Nucleus accumbens (tissue), 56 donors: Measurements from ENCODE around the gene MBTPS1.

Experiments used
- DNase-seq, 56 donors: peaks; one replicate each; lab custom pipeline; 2025; lab: John Stamatoyannopoulos, UW

MBTPS1 gene

GRCh38 chr16:84056933-84057332, 59.8 kb downstream of the MBTPS1 start:
- DNase-seq = no peak

- DNase-seq = no peak
Observed at GRCh38 chr16:84055801-84056634, 60.7 kb downstream of the MBTPS1 start.

DNA sequence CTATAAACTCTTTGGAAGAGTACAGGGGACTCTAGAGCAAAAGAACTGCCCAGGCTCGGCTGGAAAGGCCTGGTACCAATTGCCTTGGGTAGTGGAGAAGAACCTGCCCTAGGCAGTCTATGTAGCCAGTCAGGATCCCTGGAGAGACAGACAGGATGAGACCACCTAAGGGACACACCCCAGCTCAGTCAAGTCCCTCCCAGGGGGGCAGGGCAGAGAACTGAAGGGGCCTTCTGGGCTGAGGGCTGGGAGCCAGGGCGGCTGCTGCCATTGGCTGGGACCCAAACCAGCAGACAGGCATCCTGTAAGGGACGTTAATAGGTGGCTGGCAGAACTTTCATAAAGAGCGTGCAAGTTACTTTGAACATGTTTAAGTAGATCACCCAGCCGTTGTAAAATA, 61.4 kb downstream of the MBTPS1 start:
- DNase-seq = peak in 1 of 56 donors; percentile 13

GRCh38 chr16:84054916-84055315, 61.8 kb downstream of the MBTPS1 start:
- DNase-seq = no peak

DNA sequence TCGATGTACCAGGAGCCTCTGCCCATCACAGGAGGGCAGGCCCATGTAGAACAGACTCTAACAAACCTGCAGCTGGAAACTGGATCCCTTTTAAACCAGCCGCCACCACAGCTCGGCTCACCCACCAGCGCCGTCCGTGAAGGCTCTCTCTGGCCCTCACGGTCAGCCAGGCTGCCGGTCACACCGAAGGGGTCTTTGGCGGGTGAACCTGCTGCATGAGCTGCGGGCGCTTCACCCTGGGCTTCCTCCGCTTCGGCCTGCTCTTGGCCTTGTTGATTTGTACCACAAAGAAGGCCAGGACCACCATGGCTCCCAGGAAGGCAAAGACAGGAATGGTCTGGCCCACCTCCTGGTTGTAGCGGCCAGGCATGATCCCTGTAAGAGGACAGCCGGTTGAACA, 62.5 kb downstream of the MBTPS1 start:
- DNase-seq = no peak

DNA sequence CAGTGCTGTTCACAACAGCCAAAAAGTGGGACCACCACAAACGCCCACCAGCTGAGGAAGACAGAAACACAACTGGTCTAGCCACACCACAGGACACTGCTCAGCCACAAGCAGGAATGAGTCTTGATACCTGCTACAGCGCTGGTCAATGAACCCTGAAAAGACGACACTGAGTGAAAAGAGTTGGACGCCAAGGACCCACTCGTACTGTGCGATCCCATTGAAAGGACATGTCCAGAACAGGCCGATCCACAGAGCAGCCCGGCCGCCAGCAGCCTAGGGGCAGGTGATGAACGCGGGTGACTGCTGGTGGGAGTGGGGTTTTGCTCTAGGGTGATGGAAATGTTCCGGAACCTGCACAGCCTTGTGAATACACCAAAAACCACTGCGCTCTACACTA, 63.5 kb downstream of the MBTPS1 start:
- DNase-seq = no peak

GRCh38 chr16:84052071-84052622, 64.6 kb downstream of the MBTPS1 start:
- no peak for DNase-seq

GRCh38 chr16:84050316-84050715, 66.4 kb downstream of the MBTPS1 start:
- DNase-seq = no peak

DNA sequence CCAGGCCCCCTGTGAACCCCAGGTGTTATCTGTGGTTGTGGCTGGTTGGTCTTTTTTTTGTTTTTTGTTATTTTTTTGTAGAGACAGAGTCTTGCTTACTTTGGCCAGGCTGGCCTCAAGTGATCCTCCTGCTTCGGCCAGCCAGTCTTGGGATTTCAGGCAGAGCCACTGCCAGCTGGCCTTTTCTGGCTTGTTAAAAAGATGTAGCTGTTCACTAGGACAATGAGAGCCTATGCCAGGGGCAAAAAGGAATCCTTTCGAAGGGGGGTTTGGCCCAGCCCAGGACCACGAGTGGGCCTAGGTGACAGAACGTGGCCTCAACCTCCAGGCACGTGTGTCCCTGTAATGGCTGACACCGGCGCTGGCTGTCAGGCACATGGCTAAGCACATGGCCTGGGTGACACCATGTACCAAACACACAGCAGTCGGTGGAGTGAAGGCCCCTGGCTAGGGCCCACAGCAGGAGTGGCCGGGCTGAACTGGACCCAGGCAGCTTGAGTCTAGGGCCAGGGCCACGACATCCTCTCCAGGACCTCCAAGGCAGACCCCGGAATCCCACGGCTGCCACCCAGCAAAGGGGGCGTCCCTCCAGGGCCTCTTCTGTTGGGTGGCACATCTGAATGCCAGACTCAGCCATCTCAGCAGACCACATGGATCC, 67.2 kb downstream of the MBTPS1 start:
- peak in 4 of 56 donors; percentile 16 to 34 (median 28) for DNase-seq

GRCh38 chr16:84048871-84049270, 67.9 kb downstream of the MBTPS1 start:
- DNase-seq = no peak

- no peak for DNase-seq
Observed at GRCh38 chr16:84048270-84048669, 68.5 kb downstream of the MBTPS1 start.

DNA sequence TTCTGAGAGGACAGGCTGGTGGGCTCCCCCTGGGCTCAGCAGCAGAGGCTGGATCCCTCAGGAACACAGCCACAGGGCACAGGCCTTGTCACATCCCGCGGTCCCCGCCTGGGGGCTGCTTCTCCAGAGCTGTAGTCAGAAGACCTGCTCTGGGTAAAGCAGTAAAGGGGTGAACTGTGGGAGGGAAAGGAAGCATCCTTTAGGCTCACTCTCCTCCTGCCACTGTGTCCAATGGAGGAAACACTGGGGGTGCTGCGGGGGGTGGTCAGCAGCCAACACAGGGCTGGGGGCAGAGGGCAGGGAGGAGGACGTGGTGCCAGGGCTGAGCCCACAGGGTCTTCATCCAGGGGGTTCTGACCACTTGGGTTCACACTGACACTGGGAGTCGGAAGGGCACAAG, 69.1 kb downstream of the MBTPS1 start:
- DNase-seq = no peak

DNA sequence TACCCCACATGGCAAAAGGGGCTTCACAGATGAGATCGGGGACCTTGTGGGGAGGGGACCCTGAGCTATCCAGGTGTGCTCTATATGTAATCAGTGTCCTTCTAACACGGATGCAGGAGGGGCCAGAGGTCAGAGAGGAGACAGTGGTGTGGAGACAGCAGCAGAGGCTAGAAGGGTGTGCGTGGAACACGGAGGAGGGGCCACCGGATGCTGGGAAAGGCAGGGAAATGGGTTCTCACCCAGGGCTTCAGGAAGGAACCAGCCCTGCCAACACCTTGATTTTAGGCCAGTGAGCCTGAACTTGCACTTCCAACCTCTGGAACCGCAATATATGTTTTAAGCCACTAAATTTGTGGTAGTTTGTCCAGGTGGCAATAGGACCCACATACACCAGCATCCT, 69.5 kb downstream of the MBTPS1 start:
- DNase-seq = no peak

GRCh38 chr16:84045818-84046470, 70.8 kb downstream of the MBTPS1 start:
- DNase-seq = no peak

DNA sequence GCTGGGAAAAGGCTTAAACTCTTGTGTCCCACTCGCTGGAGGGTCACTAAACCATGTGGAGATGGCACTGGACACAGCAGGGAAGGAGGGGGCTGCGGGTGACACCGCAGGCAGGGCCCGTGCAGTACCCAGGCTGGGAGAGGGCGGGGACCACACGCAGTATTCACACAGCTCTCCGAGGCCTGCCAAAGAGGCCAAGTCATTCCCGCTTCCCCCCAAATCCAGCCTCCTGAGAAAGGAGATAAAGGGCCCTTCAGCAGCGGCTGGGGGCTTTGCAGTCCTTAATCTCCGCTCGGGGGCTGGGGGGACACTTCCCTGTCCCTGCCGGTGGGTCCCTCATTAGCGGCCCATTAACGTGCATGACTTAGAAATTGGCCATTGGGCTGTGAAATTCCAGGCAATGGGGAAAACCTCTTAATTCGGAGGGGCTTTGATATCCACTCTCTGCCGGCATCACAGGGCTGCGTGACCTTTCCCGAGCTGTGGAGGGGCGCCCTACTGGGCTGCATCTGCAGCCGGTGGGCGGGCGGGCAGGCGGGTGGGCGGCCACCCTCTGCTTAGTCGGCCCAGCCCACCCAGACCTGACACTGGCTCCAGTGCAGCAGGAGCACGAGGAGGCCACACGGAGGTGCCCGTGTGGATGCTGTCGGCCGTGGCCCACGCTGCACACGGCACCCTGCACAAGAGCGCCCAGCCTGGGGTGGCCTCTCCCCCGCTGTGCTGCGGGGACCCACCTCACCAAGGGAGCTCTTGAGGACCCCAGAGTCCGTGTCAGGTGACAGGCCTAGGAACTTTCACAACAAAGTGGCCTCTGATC, 71.5 kb downstream of the MBTPS1 start:
- no peak for DNase-seq

DNA sequence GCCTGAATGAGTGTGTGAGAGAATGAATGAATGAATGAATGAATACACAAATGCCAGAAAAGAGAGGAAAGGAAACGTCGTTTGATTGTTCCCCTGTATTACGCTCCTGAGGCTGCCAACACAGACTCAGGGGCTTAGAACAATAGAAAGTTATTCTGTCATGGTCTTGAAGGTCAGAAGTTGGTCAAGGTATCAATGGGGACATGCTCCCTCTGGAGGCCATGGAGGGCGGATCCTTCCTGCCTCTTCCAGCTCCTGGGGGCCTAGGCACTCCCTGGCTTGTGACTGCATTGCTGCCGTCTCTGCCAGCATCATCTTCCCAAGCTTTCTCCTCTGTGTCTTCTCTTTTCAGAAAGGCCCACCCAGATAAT, 72.6 kb downstream of the MBTPS1 start:
- DNase-seq = no peak

GRCh38 chr16:84043486-84044117, 73.1 kb downstream of the MBTPS1 start:
- DNase-seq = peak in 5 of 56 donors; percentile 9 to 39 (median 18)

DNA sequence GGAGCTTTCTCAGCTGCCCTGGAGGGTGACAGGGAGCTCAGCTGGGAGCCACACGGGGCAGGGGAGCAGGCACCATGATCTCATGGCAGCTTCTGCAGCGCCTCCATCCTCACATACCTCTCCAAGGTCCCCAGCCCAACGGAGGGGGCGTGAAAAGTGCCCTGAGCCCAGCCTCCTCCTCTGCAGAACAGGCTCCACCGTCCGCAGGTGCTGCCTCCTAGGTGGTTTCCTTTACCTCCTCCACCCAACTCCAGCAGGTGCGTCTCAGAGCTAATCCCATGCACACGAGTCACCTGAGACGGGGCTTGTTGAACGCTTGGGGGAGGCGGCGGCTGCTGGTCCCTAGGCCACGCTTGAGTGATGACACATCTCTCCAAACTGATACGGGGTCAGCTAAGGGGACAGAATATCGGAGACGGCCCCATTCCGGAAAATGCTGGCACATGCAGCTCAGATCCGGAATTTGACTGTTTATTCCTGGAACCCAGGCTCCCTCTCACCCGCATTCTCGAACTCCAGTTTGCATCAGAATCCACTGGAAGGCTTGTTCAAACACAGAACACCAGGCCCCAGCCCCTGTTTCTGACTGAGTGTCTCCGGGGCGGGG, 73.8 kb downstream of the MBTPS1 start:
- DNase-seq = no peak

- no peak for DNase-seq
Observed at GRCh38 chr16:84042308-84042878, 74.3 kb downstream of the MBTPS1 start, which contains the start of gene SLC38A8. Gene SLC38A8, minus strand, starts transcription at chr16:84042795. Its CDS starts 638 bp downstream, at chr16:84042157.
